PC-9 (cell line): ENCODE results near the gene GAK. TPM values are rescaled to one million over a fixed set of nuclear protein-coding genes. Genes with fewer than 3 reads are reported as not detected.

ENCODE experiments used
- BruUV-seq: library from RNA; stranded (reverse); fragments of 400-500 nt; replicated peaks from 2 replicates; lab custom pipeline; 2021; lab: Mats Ljungman, UMichigan
- CTCF ChIA-PET: fragments of 300-600 bp; sonication (Branson Sonifier 250); formaldehyde crosslinking; loops from one replicate; lab custom pipeline; 2022; ENCODE audit warnings: antibody characterized with exemption; lab: Charles Lee
- POLR2A ChIA-PET: fragments of 300-600 bp; sonication (Branson Sonifier 250); formaldehyde crosslinking; loops from one replicate; lab custom pipeline; 2022; ENCODE audit warnings: antibody characterized with exemption; ENCODE audit not compliant: unreplicated experiment; lab: Charles Lee
- DNase-seq, 2 experiments: peaks; one replicate each; pipeline versions ENCODE4 v3.0.0 to v3.0.0-alpha.2; 2015 to 2022; ENCODE audit warnings: mixed read lengths in 1 of 2
- H2AFZ ChIP-seq: fragments of 200-600 bp; sonication (generic); 2 replicates; pipeline ENCODE4 v1.8.1; 2017; ENCODE audit warnings: antibody characterized with exemption
- H3F3A ChIP-seq: fragments of 200-600 bp; sonication (generic); 2 replicates; pipeline ENCODE4 v1.8.1; 2017; ENCODE audit warnings: antibody characterized with exemption, mild to moderate bottlenecking, low read depth; ENCODE audit not compliant: insufficient read depth
- H3K27ac ChIP-seq: fragments of 200-600 bp; sonication (generic); 2 replicates; pipeline ENCODE4 v1.6.1; 2016; ENCODE audit warnings: mixed run types
- H3K27me3 ChIP-seq: fragments of 200-600 bp; sonication (generic); 2 replicates; pipeline ENCODE4 v1.6.1; 2016; ENCODE audit warnings: low read depth, mixed run types; ENCODE audit not compliant: insufficient read depth
- H3K36me3 ChIP-seq: fragments of 200-600 bp; sonication (generic); 2 replicates; pipeline ENCODE4 v1.6.1; 2016; ENCODE audit warnings: low read depth, mixed run types
- H3K4me1 ChIP-seq: fragments of 200-600 bp; sonication (generic); replicated peaks from 2 replicates; pipeline ENCODE4 v1.6.1; 2016; ENCODE audit warnings: mixed run types; ENCODE audit not compliant: insufficient read depth
- H3K4me2 ChIP-seq: fragments of 200-600 bp; sonication (generic); 2 replicates; pipeline ENCODE4 v1.6.1; 2017; ENCODE audit warnings: mixed run types
- H3K4me3 ChIP-seq: fragments of 200-600 bp; sonication (generic); 2 replicates; pipeline ENCODE4 v1.6.1; 2016; ENCODE audit warnings: mixed run types
- H3K79me2 ChIP-seq: fragments of 200-600 bp; sonication (generic); 2 replicates; pipeline ENCODE4 v1.6.1; 2017; ENCODE audit warnings: low read depth, mixed run types
- H3K9me2 ChIP-seq: fragments of 200-600 bp; sonication (generic); 2 replicates; pipeline ENCODE4 v1.8.1; 2017; ENCODE audit warnings: mild to moderate bottlenecking; ENCODE audit not compliant: insufficient read depth
- H3K9me3 ChIP-seq: fragments of 200-600 bp; sonication (generic); 2 replicates; pipeline ENCODE4 v1.8.1; 2016; ENCODE audit warnings: low read depth; ENCODE audit not compliant: insufficient read depth
- H4K20me1 ChIP-seq: fragments of 200-600 bp; sonication (generic); 2 replicates; pipeline ENCODE4 v1.8.1; 2017; ENCODE audit not compliant: insufficient read depth
- CTCF ChIP-seq: fragments of 200-600 bp; sonication (generic); conservative IDR thresholded peaks from 2 replicates; pipeline ENCODE4 v1.6.1; 2017; ENCODE audit warnings: mixed run types, antibody characterized with exemption, mild to moderate bottlenecking, moderate library complexity
- EZH2 ChIP-seq: fragments of 200-600 bp; sonication (generic); IDR thresholded peaks from 2 replicates; pipeline ENCODE4 v1.8.0; 2017; ENCODE audit warnings: antibody characterized with exemption, low read depth
- intact Hi-C: fragments of 100-400 bp; cut with micrococcal nuclease; formaldehyde crosslinking; loops from one replicate; pipeline ENCODE4 v1.10.0; 2022; ENCODE audit not compliant: unreplicated experiment
- total RNA-seq: library from RNA; stranded (reverse); gene quantifications from 2 replicates; pipeline ENCODE4 v1.2.3, GENCODE V29; 2021

GAK gene
- total RNA-seq, 1 experiment from 2014 or later: 114 TPM

- Histone ChIP-seq H4K20me1 (peaks cover 20% of the 10 kb centered on the region), H3F3A (peaks cover 4% of the 10 kb centered on the region; the same call in 1 of the 2 replicates), H3K27ac (no peak overlapping the region), H3K9me3 (no peaks in the 10 kb centered on the region), H3K36me3 (no peaks in the 10 kb centered on the region), H3K27me3 (no peaks in the 10 kb centered on the region), H2AFZ (no peak overlapping the region), H3K4me1 (peaks cover 14% of the 10 kb centered on the region), H3K9me2 (no peaks in the 10 kb centered on the region), H3K4me3 (no peak overlapping the region), H3K4me2 (no peak overlapping the region), H3K79me2 (peaks cover 6% of the 10 kb centered on the region; the same call in 1 of the 2 replicates)
- ChIA-PET CTCF (no interaction called here), POLR2A (no interaction called here)
- DNase-seq: no peak
- intact Hi-C loops: no loop called here
- no TSS peak for BruUV-seq
- TF ChIP-seq CTCF (no peak), EZH2 (no peak)
These were observed 36.7 kb upstream of the GAK start for GRCh38 chr4:968621-969394.

- Histone ChIP-seq H2AFZ (no peak overlapping the region), H3K4me3 (no peak overlapping the region), H3K9me3 (no peaks in the 10 kb centered on the region), H3F3A (peaks cover 4% of the 10 kb centered on the region; the same call in 1 of the 2 replicates), H4K20me1 (peaks cover 20% of the 10 kb centered on the region), H3K79me2 (peaks cover 6% of the 10 kb centered on the region; the same call in 1 of the 2 replicates), H3K4me2 (no peak overlapping the region), H3K27ac (no peak overlapping the region), H3K36me3 (no peaks in the 10 kb centered on the region), H3K27me3 (no peaks in the 10 kb centered on the region), H3K9me2 (no peaks in the 10 kb centered on the region), H3K4me1 (peaks cover 14% of the 10 kb centered on the region)
- ChIA-PET POLR2A (no interaction called here), CTCF (no interaction called here)
- intact Hi-C loops: no loop called here
- no peak for DNase-seq
- TF ChIP-seq CTCF (no peak), EZH2 (no peak)
- BruUV-seq: no TSS peak
These were observed 36.1 kb upstream of the GAK start for GRCh38 chr4:968221-968620.

- no peak for DNase-seq
- TF ChIP-seq EZH2 (no peak), CTCF (no peak)
- Histone ChIP-seq H3K27me3 (no peaks in the 10 kb centered on the region), H2AFZ (no peak overlapping the region), H3F3A (peaks cover 4% of the 10 kb centered on the region; the same call in 1 of the 2 replicates), H3K79me2 (peaks cover 5% of the 10 kb centered on the region; the same call in 1 of the 2 replicates), H4K20me1 (peaks cover 20% of the 10 kb centered on the region), H3K9me3 (no peaks in the 10 kb centered on the region), H3K4me1 (peaks cover 12% of the 10 kb centered on the region), H3K27ac (no peak overlapping the region), H3K36me3 (no peaks in the 10 kb centered on the region), H3K9me2 (no peaks in the 10 kb centered on the region), H3K4me3 (no peak overlapping the region), H3K4me2 (no peak overlapping the region)
- ChIA-PET POLR2A (no interaction called here), CTCF (interaction anchor here (0.6 kb wide), 1 partner anchor 11 kb away, joined by 17 read pairs; no protein-coding TSS in a partner anchor)
- no TSS peak for BruUV-seq
- intact Hi-C loops: no loop called here
These were observed 35.3 kb upstream of the GAK start for GRCh38 chr4:967113-968104.
